ENCODE measurements around the gene NEIL3.

The NEIL3 gene

DNA sequence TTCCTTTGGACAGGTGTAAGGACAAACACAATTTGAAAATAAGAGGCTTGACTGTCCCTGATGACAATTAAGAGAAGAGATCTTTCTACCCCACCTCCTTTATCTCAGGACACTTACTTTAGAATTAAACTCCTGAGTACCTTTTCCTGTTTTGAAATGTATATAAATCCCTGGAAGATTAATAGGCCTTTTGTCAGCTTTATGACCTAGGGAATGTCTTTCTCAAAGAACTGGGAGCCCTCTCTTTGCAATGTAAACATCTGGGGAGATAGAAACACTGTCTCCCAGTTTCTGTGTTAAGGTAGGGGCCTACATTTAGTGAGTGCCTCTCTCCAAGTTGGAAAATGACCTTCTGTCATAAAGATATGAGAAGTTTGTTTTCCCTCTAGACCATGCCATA, 100.9 kb downstream of the NEIL3 start:
- no peak overlapping the region for H3K4me3 ChIP-seq (ENCODE audit: control insufficient read depth, low read depth, low read length)
- TF ChIP-seq, protein P1, sequence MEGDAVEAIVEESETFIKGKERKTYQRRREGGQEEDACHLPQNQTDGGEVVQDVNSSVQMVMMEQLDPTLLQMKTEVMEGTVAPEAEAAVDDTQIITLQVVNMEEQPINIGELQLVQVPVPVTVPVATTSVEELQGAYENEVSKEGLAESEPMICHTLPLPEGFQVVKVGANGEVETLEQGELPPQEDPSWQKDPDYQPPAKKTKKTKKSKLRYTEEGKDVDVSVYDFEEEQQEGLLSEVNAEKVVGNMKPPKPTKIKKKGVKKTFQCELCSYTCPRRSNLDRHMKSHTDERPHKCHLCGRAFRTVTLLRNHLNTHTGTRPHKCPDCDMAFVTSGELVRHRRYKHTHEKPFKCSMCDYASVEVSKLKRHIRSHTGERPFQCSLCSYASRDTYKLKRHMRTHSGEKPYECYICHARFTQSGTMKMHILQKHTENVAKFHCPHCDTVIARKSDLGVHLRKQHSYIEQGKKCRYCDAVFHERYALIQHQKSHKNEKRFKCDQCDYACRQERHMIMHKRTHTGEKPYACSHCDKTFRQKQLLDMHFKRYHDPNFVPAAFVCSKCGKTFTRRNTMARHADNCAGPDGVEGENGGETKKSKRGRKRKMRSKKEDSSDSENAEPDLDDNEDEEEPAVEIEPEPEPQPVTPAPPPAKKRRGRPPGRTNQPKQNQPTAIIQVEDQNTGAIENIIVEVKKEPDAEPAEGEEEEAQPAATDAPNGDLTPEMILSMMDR (IDR thresholded peaks at IDR 0.05; ENCODE audit: control insufficient read depth, insufficient read depth, low read depth, low read length, missing control alignments), result no peak
- no peak for DNase-seq (ENCODE audit: low read depth)

DNA sequence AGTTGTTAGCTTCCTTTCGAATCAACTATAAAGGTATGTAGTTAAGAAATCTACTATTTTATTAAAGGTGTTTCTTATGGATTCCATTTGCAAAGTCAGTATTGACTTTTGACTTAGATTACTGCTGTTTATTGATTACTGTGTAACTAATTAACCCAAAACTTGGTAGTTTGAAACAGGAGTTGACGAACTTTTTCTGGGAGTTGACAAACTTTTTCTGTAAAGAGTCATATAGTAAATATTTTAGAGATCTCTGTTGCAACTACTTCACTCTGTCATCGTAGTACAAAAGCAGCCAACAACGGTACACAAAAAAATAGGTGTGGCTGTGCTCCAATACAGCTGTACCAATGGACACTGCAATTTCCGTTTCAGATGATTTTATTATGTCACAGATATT, 102.3 kb downstream of the NEIL3 start:
- H3K4me3 ChIP-seq (ENCODE audit: control insufficient read depth, low read depth, low read length), result no peak overlapping the region
- TF ChIP-seq, protein P1 (IDR thresholded peaks at IDR 0.05; ENCODE audit: control insufficient read depth, insufficient read depth, low read depth, low read length, missing control alignments), result no peak
- no peak for DNase-seq (ENCODE audit: low read depth)

Measured in AG09309 (cell line).